HepG2 (cell line): ENCODE measurements around the gene ZBTB25. TPM values are rescaled to one million over a fixed set of nuclear protein-coding genes. Genes with fewer than 3 reads are reported as not detected.

Experiments used
- ETS1 ChIP-seq: sonication (generic); formaldehyde crosslinking; IDR thresholded peaks from 2 replicates; pipeline ENCODE4 v1.4.0; 2020; ENCODE audit warnings: missing genetic modification reagents
- EZH2 ChIP-seq: conservative IDR thresholded peaks from 2 replicates; pipeline ENCODE4 v1.6.1; 2012; ENCODE audit warnings: mild to moderate bottlenecking, low read depth, low read length, moderate library complexity
- FOXK1 ChIP-seq: sonication (generic); formaldehyde crosslinking; IDR thresholded peaks from 2 replicates; pipeline ENCODE4 v1.4.0; 2020; ENCODE audit warnings: low read depth, missing genetic modification reagents, borderline replicate concordance
- GATA4 ChIP-seq: sonication (generic); IDR thresholded peaks from 2 replicates; pipeline ENCODE4 v1.6.1; 2016; ENCODE audit warnings: antibody characterized with exemption, low read depth, borderline replicate concordance
- HES4 ChIP-seq: sonication (generic); formaldehyde crosslinking; IDR thresholded peaks from 2 replicates; pipeline ENCODE4 v1.9.0; 2021; ENCODE audit warnings: mild to moderate bottlenecking, missing genetic modification reagents, borderline replicate concordance
- HMGXB3 ChIP-seq: sonication (generic); formaldehyde crosslinking; IDR thresholded peaks from 2 replicates; pipeline ENCODE4 v1.4.0; 2020; ENCODE audit warnings: missing genetic modification reagents, borderline replicate concordance
- IKZF1 ChIP-seq: fragments of 450-650 bp; IDR thresholded peaks from 2 replicates; pipeline ENCODE4 v1.7.1; 2016
- JUND ChIP-seq: sonication (generic); formaldehyde crosslinking; IDR thresholded peaks from 2 replicates; pipeline ENCODE4 v1.8.0; 2022; ENCODE audit warnings: mild to moderate bottlenecking, missing genetic modification reagents
- POGK ChIP-seq: sonication (generic); formaldehyde crosslinking; conservative IDR thresholded peaks from 2 replicates; pipeline ENCODE4 v1.8.0; 2022; ENCODE audit warnings: mild to moderate bottlenecking, moderate library complexity, missing genetic modification reagents
- RNF219 ChIP-seq: sonication (generic); formaldehyde crosslinking; IDR thresholded peaks from 2 replicates; pipeline ENCODE4 v1.5.0; 2020; ENCODE audit warnings: mild to moderate bottlenecking, missing genetic modification reagents
- ZBTB8A ChIP-seq: sonication (generic); formaldehyde crosslinking; IDR thresholded peaks from 2 replicates; pipeline ENCODE4 v1.4.0; 2020; ENCODE audit warnings: mild to moderate bottlenecking, low read depth, missing genetic modification reagents, borderline replicate concordance
- ZNF121 ChIP-seq: sonication (generic); formaldehyde crosslinking; IDR thresholded peaks from 2 replicates; pipeline ENCODE4 v1.5.0; 2020; ENCODE audit warnings: mild to moderate bottlenecking, missing genetic modification reagents
- ZNF235 ChIP-seq: sonication (generic); formaldehyde crosslinking; IDR thresholded peaks from 2 replicates; pipeline ENCODE4 v1.8.1; 2023; ENCODE audit warnings: mild to moderate bottlenecking, missing genetic modification reagents, borderline replicate concordance
- ZNF33A ChIP-seq: sonication (generic); formaldehyde crosslinking; IDR thresholded peaks from 2 replicates; pipeline ENCODE4 v1.5.1; 2020; ENCODE audit warnings: missing genetic modification reagents, mild to moderate bottlenecking, moderate library complexity, borderline replicate concordance
- ZNF75D ChIP-seq: sonication (generic); formaldehyde crosslinking; IDR thresholded peaks from 2 replicates; pipeline ENCODE4 v1.8.1; 2023; ENCODE audit warnings: missing genetic modification reagents, mild to moderate bottlenecking, borderline replicate concordance
- polyA plus RNA-seq, 8 experiments: library from polyadenylated mRNA; depleted of rRNA in 3 of 8; stranded (reverse) in 7 of 8; unstranded in 1 of 8; fragments of >200 nt; fragmentation: Illumina TruSeq in 4 of 8; extraction: Trizol in 4 of 8; gene quantifications; 2 replicates each; pipeline versions ENCODE4 v1.2.1 to v1.2.3, GENCODE V29; 2011 to 2016; ENCODE audit warnings: low read depth in 4 of 8, missing spikeins in 1 of 8, mixed read lengths in 1 of 8; ENCODE audit not compliant: insufficient read depth in 1 of 8
- total RNA-seq, 5 experiments: library from RNA; depleted of rRNA; stranded (reverse); fragments of >200 nt; fragmentation: Illumina TruSeq; extraction: Trizol; gene quantifications; 2 replicates each; pipeline ENCODE4 v1.2.3, GENCODE V29; 2016; ENCODE audit warnings: low read depth in 1 of 5

Gene ZBTB25
- total and polyA plus RNA-seq, 2 of the 13 experiments (the other 11 are each of a cell fraction or from before 2014, with no cell fraction given), result 3.5 to 7.6 TPM

- TF ChIP-seq HMGXB3 (CRISPR knock-in tag) (peak; percentile 23; the same call in 1 of the 2 replicates), RNF219 (CRISPR knock-in tag) (no peak), JUND (no peak; the same call in 1 of the 2 replicates), ZNF75D (CRISPR knock-in tag) (no peak), FOXK1 (CRISPR knock-in tag) (no peak), ZNF121 (CRISPR knock-in tag) (0 out of 2 replicates have a peak, but pooled peaks have one; percentile 18), POGK (CRISPR knock-in tag) (no peak), EZH2 (no peak), ZBTB8A (CRISPR knock-in tag) (no peak), HES4 (CRISPR knock-in tag) (no peak; the same call in 1 of the 2 replicates), ZNF235 (CRISPR knock-in tag) (0 out of 2 replicates have a peak, but pooled peaks have one; percentile 9), ZNF33A (0 out of 2 replicates have a peak, but pooled peaks have one; percentile 36), ETS1 (CRISPR knock-in tag) (no peak), IKZF1 (no peak), GATA4 (no peak; the same call in 1 of the 2 replicates)
These were observed at the start of gene ZBTB25 (continued) for GRCh38 chr14:64503434-64504309.
